GM12873 (cell line): ENCODE results near the gene MECP2.

ENCODE experiments used
- TF ChIP-seq, protein P1 (sequence below): IDR thresholded peaks from 2 replicates; pipeline ENCODE4 v1.5.1; 2012; ENCODE audit warnings: low read depth, mild to moderate bottlenecking, moderate library complexity, low read length, control low read depth; ENCODE audit not compliant: insufficient read depth; ENCODE audit errors: missing control alignments

MECP2 gene

DNA sequence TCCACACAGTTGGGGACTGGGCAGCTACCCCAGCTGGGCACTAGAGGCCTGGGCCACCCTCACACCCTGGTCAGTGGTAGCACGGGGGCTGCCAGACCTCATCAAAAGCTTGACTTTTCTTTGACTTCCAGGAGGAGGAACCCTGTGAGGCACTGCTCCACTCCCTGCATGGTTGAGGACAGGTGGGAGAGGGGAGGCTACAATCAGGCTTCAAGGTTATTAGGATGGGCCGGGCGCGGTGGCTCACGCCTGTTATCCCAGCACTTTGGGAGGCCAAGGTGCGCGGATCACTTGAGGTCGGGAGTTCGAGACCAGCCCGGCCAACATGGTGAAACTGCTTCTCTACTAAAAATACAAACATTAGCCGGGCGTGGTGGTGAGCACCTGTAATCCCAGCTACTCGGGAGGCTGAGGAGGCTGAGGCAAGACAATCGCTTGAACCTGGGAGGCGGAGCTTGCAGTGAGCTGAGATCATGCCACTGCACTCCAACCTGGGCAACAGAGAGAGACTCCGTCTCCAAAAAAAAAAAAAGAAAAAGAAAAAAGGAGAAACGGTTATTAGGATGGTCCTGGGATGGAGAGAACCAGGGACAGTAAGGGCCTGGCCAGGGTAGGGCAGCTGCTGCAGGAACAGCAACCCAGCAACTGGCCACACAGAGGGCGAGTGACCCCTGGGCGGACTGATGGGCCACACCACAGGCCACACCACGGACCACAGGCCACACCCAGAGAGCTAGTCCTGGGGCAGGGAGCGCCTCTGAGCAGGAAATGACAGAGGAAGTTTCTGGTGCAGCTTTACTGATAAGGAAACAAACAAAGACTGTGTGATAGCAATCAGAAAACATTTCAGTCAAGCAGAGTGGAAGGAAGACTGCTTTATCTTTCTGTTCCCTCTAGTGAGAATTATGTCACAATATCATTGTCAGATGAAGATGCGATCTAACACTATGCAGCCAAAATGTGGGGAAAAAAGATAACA is 26.0 kb upstream of the MECP2 start:
- TF ChIP-seq, protein P1, sequence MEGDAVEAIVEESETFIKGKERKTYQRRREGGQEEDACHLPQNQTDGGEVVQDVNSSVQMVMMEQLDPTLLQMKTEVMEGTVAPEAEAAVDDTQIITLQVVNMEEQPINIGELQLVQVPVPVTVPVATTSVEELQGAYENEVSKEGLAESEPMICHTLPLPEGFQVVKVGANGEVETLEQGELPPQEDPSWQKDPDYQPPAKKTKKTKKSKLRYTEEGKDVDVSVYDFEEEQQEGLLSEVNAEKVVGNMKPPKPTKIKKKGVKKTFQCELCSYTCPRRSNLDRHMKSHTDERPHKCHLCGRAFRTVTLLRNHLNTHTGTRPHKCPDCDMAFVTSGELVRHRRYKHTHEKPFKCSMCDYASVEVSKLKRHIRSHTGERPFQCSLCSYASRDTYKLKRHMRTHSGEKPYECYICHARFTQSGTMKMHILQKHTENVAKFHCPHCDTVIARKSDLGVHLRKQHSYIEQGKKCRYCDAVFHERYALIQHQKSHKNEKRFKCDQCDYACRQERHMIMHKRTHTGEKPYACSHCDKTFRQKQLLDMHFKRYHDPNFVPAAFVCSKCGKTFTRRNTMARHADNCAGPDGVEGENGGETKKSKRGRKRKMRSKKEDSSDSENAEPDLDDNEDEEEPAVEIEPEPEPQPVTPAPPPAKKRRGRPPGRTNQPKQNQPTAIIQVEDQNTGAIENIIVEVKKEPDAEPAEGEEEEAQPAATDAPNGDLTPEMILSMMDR = no peak

GRCh38 chrX:154121961-154122360 is 24.4 kb upstream of the MECP2 start:
- TF ChIP-seq, protein P1 = no peak

GRCh38 chrX:154121207-154121606 is 23.7 kb upstream of the MECP2 start:
- TF ChIP-seq, protein P1 = no peak

DNA sequence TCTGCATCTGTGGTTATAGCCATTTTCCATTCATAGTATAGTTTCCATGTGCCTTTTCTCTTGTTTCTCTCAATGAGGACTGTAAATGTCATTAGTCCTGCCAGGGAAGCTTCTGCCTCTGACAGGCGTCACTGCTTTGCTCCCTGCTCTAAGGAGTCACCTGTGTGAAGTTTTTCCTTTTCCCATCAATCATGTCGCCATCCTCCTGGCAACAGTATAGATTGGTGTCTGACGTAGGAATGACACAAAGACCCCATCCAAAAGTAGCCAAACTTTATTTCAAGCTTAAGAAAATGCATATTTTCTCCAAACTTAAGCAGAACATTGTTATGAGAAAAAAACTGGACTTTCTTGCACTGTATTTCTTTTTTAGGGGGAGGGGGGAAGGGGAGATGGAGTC is 23.1 kb upstream of the MECP2 start:
- TF ChIP-seq, protein P1 = no peak

GRCh38 chrX:154117566-154117965 is 20.0 kb upstream of the MECP2 start:
- TF ChIP-seq, protein P1 = no peak

DNA sequence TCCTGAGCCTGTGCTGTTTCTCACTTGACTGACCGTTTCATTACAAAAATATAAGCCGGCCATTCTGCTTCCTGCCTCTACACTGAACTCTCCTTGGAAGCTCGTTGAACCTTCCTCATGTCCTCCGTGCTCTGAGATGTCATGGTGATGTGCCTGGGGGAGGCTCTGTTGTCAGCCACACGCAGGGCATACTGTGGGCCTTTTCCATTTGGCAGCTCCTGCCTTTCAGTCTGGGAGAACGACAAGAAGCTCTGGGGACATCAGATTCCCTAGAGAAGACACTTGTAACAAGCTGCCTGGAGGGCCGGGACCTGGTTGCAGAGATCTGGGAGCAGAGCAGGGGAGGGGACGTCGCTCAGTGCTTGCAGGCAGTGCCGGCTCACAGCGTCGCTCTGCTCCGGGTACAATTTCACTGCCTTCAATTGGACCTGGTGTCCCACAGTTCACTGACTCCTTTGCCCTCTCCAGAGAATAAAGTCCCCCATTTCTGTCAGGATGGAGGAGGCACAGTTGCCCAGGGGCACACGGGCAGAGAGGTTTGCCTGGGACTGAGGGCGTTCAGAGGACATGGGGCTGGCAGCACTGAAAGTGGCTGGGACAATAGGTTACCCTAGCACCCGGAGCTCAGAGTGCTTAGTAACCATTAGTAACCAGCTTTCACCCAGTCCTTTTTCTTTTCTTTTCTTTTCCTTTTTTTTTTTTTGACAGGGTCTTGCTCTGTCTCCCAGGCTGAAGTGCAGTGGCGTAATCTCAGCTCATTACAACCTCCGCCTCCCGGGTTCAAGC is 19.1 kb upstream of the MECP2 start:
- TF ChIP-seq, protein P1 = no peak

GRCh38 chrX:154115750-154116149 is 18.2 kb upstream of the MECP2 start:
- TF ChIP-seq, protein P1 = no peak
